Breast epithelium (tissue), 4 donors: ENCODE results near the gene HEATR3. TPM values are rescaled to one million over a fixed set of nuclear protein-coding genes. Genes with fewer than 3 reads are reported as not detected.
A peak's percentile ranks its signal among the peaks of the same experiment; 100 is the strongest.

ENCODE experiments used
- DNase-seq, 2 donors: peaks; one replicate each; pipeline ENCODE4 v3.0.0-alpha.2; 2019; ENCODE audit warnings: low spot score in 2 of 2
- H3K27ac ChIP-seq, 2 donors: fragments of 200-600 bp; sonication (generic) in 1 of 2; one replicate each; pipeline ENCODE4 v1.5.1; 2016 to 2019; ENCODE audit warnings: mild to moderate bottlenecking in 1 of 2
- H3K27me3 ChIP-seq, 2 donors: fragments of 200-600 bp; sonication (generic) in 1 of 2; one replicate each; pipeline versions ENCODE4 v1.5.1 to v1.6.0; 2017 to 2019; ENCODE audit warnings: control low read depth in 1 of 2, mild to moderate bottlenecking in 1 of 2
- H3K36me3 ChIP-seq: fragments of 200-600 bp; one replicate; pipeline ENCODE4 v1.5.1; 2019
- H3K4me1 ChIP-seq, 2 donors: fragments of 200-600 bp; sonication (generic); one replicate each; pipeline ENCODE4 v1.5.1; 2016 to 2019; ENCODE audit warnings: control low read depth in 1 of 2
- H3K4me3 ChIP-seq, 3 donors: fragments of 200-600 bp; sonication (generic); 1 replicate in 2 of 3; 2 replicates in 1 of 3; pipeline ENCODE4 v1.5.1; 2016 to 2019; ENCODE audit warnings: mild to moderate bottlenecking in 3 of 3, moderate library complexity in 2 of 3
- H3K9me3 ChIP-seq, 2 donors: fragments of 200-600 bp; sonication (generic) in 1 of 2; one replicate each; pipeline ENCODE4 v1.5.1; 2016 to 2019; ENCODE audit warnings: control low read depth in 1 of 2
- POLR2A ChIP-seq: fragments of 450-650 bp; IDR thresholded peaks from one replicate; pipeline ENCODE4 v1.6.1; 2016; ENCODE audit warnings: antibody characterized with exemption, mild to moderate bottlenecking, moderate library complexity
- POLR2AphosphoS5 ChIP-seq, 3 donors: sonication (generic); formaldehyde crosslinking; IDR thresholded peaks; one replicate each; pipeline ENCODE4 v1.6.1; 2017; ENCODE audit warnings: antibody characterized with exemption in 3 of 3
- intact Hi-C: fragments of 100-400 bp; cut with DNase I; formaldehyde crosslinking; loops from one replicate; pipeline ENCODE4 v1.15.1; 2023; ENCODE audit warnings: low total_unique reads
- total RNA-seq, 3 donors: library from RNA; depleted of rRNA; stranded (reverse); fragments of >200 nt; gene quantifications; one replicate each; pipeline ENCODE4 v1.1.0, GENCODE V29; 2016
- TF ChIP-seq, protein P1 (sequence below), 3 donors: fragments of 450-650 bp; IDR thresholded peaks; one replicate each; pipeline ENCODE4 v1.5.1; 2016 to 2017; ENCODE audit warnings: antibody characterized with exemption in 3 of 3, mild to moderate bottlenecking in 3 of 3, moderate library complexity in 3 of 3

HEATR3 gene
- total RNA-seq, 3 donors from 2014 or later = 16.6 to 31.1 (median 18.4) TPM

- H3K4me1 ChIP-seq = peaks cover 0 to 8% of the 10 kb centered on the region in 2 donors
- TF ChIP-seq POLR2AphosphoS5 (IDR thresholded peaks at IDR 0.05) = no peak
- TF ChIP-seq, protein P1, sequence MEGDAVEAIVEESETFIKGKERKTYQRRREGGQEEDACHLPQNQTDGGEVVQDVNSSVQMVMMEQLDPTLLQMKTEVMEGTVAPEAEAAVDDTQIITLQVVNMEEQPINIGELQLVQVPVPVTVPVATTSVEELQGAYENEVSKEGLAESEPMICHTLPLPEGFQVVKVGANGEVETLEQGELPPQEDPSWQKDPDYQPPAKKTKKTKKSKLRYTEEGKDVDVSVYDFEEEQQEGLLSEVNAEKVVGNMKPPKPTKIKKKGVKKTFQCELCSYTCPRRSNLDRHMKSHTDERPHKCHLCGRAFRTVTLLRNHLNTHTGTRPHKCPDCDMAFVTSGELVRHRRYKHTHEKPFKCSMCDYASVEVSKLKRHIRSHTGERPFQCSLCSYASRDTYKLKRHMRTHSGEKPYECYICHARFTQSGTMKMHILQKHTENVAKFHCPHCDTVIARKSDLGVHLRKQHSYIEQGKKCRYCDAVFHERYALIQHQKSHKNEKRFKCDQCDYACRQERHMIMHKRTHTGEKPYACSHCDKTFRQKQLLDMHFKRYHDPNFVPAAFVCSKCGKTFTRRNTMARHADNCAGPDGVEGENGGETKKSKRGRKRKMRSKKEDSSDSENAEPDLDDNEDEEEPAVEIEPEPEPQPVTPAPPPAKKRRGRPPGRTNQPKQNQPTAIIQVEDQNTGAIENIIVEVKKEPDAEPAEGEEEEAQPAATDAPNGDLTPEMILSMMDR (IDR thresholded peaks at IDR 0.05) = no peak
- H3K27ac ChIP-seq = peak overlapping the region; percentile 94 to 99
- H3K9me3 ChIP-seq = no peaks in the 10 kb centered on the region
- H3K27me3 ChIP-seq = no peaks in the 10 kb centered on the region
- DNase-seq = peak; percentile 33 to 55
- no peaks in the 10 kb centered on the region for H3K36me3 ChIP-seq
- intact Hi-C loops = no loop called here
- peak overlapping the region; percentile 86 to 91 (median 89) for H3K4me3 ChIP-seq
Measured at GRCh38 chr16:50152351-50152806, 86.6 kb downstream of the HEATR3 start.

- Histone ChIP-seq H3K9me3 (no peaks in the 10 kb centered on the region), H3K4me3 (peak within 1 kb of the TSS; percentile 86 to 91 (median 89)), H3K27ac (peak within 1 kb of the TSS; percentile 94 to 99), H3K27me3 (no peaks in the 10 kb centered on the region), H3K36me3 (no peaks in the 10 kb centered on the region), H3K4me1 (peaks cover 0 to 8% of the 10 kb centered on the region in 2 donors)
- peak; percentile 72 to 79 for DNase-seq
- TF ChIP-seq POLR2AphosphoS5 (IDR thresholded peaks at IDR 0.05) = peak; percentile 88 to 91 (median 90)
- TF ChIP-seq, protein P1 (IDR thresholded peaks at IDR 0.05) = no peak
- intact Hi-C loops = no loop called here
Measured at GRCh38 chr16:50152807-50153595, 87.2 kb downstream of the HEATR3 start, which contains the start of gene TENT4B. TSS of gene TENT4B (plus strand) at chr16:50153306. CDS start at chr16:50153622, 316 bp downstream.

DNA sequence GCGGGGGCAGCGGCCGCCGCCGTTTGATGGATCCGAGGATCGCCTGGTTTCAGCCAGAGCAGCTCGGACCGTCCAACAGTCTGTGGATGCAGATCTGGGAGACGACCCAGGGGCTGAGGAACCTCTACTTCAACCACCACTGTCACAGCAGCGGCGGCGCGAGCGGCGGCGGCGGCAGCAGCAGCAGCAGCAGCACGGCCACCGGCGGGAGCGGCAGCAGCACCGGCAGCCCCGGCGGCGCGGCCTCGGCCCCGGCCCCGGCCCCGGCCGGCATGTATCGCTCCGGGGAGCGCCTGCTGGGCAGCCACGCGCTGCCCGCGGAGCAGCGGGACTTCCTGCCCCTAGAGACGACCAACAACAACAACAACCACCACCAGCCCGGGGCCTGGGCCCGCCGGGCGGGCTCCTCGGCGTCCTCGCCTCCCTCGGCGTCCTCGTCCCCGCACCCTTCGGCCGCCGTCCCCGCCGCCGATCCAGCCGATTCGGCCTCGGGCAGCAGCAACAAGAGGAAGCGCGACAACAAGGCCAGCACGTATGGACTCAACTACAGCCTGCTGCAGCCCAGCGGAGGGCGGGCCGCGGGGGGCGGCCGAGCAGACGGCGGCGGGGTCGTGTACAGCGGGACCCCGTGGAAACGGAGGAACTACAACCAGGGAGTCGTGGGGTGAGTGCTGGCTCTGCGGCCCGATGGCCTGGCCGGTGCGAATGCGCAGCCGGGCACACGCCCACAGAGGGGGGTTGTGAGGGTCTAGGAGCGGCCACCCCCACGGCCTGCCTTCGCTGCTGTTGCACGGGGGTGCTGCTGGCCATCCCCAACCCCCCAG, 88.0 kb downstream of the HEATR3 start:
- intact Hi-C loops = no loop called here
- Histone ChIP-seq H3K4me3 (peak overlapping the region; percentile 86 to 91 (median 89)), H3K36me3 (no peaks in the 10 kb centered on the region), H3K9me3 (no peaks in the 10 kb centered on the region), H3K27me3 (no peaks in the 10 kb centered on the region), H3K4me1 (peaks cover 0 to 8% of the 10 kb centered on the region in 2 donors), H3K27ac (peak overlapping the region; percentile 55 to 99)
- TF ChIP-seq, protein P1 (IDR thresholded peaks at IDR 0.05) = no peak
- TF ChIP-seq POLR2AphosphoS5 (IDR thresholded peaks at IDR 0.05) (no peak), POLR2A (no peak)
- no peak for DNase-seq

DNA sequence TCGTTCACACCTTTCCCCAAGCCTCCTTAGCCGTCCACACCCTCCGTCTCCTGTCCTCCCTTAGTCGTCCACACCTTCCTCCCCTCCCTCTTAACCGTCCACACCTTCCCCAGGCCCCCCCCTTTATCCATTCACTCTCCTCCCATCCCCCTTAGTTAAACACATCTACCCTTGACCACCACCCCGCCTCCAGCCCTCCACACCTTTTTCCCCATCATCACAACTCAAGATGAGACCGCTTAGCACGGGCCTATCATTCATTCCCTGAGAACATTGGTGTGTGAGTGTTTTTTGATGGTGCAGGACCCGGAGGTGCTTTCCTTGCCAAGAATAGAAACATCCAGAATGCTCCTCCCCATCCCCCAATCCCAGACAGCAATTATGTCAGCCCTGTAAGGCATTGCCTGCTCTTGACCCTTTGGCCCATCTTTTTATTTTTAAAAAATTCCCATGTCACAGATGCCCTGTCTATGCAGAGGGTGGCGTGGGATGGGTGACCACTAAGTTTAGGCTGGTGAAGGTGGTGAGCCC, 88.7 kb downstream of the HEATR3 start:
- peak overlapping the region; percentile 55 to 99 for H3K27ac ChIP-seq
- peaks cover 0 to 8% of the 10 kb centered on the region in 2 donors for H3K4me1 ChIP-seq
- TF ChIP-seq POLR2AphosphoS5 (IDR thresholded peaks at IDR 0.05) (no peak), POLR2A (no peak)
- TF ChIP-seq, protein P1 (IDR thresholded peaks at IDR 0.05) = no peak
- DNase-seq = no peak
- no peaks in the 10 kb centered on the region for H3K36me3 ChIP-seq
- H3K4me3 ChIP-seq = peak overlapping the region; percentile 86 to 91 (median 89)
- H3K9me3 ChIP-seq = no peaks in the 10 kb centered on the region
- no peaks in the 10 kb centered on the region for H3K27me3 ChIP-seq
- intact Hi-C loops = no loop called here
